Epithelial cell of esophagus (primary cell): ENCODE results near the gene SLC25A38.

Experiments
- DNase-seq: peaks from one replicate; pipeline ENCODE4 v3.0.0; 2010; ENCODE audit warnings: low read depth
- H3K4me3 ChIP-seq: 2 replicates; pipeline ENCODE4 v1.5.1; 2011; ENCODE audit warnings: mild to moderate bottlenecking, low read length, control low read depth
- TF ChIP-seq, protein P1 (sequence below): IDR thresholded peaks from 2 replicates; pipeline ENCODE4 v1.5.1; 2011; ENCODE audit warnings: low read depth, mild to moderate bottlenecking, low read length, control low read depth, inconsistent platforms; ENCODE audit not compliant: insufficient read depth; ENCODE audit errors: missing control alignments

SLC25A38 gene

DNA sequence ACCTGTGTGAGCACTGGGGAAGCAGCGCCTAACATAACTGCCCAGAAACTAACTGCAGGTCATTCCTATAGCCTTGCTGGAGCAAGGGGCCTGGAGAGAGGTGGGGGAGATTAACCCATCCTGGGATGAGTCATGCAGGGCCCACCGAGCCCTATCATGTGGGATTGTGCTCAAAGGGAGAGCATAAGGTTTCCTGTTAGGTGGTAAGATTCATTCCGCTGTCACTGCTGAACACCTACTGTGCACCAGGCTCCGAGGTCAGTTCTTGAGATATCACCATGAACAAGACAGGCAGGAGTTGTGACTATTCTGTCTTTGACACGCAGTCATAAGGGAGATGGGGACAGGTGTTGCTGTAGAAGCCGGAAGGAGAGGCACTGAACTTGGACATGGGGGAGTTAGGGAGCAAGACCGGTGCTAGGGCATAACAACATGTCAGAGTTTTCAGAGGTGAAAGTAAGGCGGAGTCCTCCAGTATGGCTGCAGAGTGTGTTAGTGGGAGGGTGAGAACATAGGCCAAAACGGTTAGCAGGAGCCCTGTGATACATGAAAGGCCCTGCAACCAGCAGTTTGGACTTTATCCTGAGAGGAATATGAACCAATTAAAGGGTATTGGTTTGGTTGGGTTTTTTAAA, 2.4 kb downstream of the SLC25A38 start:
- no peak for DNase-seq
- TF ChIP-seq, protein P1, sequence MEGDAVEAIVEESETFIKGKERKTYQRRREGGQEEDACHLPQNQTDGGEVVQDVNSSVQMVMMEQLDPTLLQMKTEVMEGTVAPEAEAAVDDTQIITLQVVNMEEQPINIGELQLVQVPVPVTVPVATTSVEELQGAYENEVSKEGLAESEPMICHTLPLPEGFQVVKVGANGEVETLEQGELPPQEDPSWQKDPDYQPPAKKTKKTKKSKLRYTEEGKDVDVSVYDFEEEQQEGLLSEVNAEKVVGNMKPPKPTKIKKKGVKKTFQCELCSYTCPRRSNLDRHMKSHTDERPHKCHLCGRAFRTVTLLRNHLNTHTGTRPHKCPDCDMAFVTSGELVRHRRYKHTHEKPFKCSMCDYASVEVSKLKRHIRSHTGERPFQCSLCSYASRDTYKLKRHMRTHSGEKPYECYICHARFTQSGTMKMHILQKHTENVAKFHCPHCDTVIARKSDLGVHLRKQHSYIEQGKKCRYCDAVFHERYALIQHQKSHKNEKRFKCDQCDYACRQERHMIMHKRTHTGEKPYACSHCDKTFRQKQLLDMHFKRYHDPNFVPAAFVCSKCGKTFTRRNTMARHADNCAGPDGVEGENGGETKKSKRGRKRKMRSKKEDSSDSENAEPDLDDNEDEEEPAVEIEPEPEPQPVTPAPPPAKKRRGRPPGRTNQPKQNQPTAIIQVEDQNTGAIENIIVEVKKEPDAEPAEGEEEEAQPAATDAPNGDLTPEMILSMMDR = no peak
- no peak overlapping the region for H3K4me3 ChIP-seq

DNA sequence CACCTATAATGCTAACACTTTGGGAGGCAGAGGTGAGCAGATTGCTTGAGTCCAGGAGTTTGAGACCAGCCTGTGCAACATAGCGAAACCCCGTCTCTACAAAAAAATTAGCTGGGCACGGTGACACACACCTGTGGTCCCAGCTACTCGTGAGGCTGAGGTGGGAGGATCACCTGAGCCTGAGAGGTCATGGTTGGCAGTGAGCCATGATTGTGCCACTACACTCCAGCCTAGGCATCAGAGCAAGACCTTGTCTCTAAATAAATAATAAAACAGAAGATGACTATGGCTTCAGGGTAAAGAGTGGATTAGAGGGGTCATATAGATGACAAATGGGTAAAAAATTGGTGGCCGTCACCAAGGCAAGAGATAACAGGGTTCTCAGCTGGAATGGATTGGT, 3.1 kb downstream of the SLC25A38 start:
- TF ChIP-seq, protein P1 = no peak
- no peak overlapping the region for H3K4me3 ChIP-seq

DNA sequence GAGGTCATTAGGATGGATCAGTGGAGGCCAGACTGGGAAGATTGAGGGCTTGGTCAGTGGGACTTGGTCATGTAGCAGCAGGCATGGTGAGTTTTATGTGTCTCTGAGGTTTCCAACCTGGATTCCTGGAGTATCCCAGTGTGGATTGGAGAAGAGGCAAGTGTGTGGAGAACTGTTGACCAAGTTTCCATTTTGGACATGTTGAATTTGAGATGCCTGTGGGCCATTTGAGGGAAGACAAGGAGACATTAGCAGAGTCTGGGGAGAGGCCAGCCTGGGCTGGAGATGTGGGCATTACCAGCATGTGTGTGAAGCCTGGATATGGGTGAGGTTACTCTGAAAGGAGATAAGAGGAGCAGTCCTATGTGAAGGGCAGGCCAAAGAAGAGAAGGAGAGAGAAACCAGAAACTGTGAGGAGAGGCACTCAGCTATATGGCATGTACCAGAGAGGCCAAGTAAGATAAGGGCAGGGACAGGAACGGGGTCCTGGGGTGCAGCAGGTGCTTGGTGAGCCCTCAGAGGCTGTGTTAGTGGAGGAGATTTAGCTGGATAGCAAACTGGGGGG, 4.3 kb downstream of the SLC25A38 start:
- TF ChIP-seq, protein P1 = no peak
- no peak overlapping the region for H3K4me3 ChIP-seq
- no peak for DNase-seq

More for the DNA sequence above, 3.1 kb downstream of the SLC25A38 start:
- no peak for DNase-seq

DNA sequence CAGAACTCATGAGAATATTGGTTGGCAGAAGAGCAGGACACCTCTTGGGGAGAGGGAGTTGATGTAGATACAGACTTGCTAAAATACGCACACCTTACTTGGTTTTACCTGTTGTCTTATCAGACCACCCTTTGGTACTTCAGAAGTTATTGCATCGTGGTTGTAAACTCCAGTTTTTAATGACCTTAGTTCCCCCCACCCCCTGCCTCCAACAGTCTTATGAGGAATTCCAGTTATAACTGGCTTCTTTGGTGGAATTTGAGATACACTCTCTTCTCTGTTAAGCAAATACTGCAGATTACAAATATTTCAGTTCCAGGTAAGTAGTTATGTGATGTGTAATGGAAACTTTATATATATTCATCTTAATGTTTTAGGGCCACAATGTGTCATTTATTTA, 5.0 kb downstream of the SLC25A38 start:
- H3K4me3 ChIP-seq = no peak overlapping the region
- TF ChIP-seq, protein P1 = no peak
- DNase-seq = no peak

DNA sequence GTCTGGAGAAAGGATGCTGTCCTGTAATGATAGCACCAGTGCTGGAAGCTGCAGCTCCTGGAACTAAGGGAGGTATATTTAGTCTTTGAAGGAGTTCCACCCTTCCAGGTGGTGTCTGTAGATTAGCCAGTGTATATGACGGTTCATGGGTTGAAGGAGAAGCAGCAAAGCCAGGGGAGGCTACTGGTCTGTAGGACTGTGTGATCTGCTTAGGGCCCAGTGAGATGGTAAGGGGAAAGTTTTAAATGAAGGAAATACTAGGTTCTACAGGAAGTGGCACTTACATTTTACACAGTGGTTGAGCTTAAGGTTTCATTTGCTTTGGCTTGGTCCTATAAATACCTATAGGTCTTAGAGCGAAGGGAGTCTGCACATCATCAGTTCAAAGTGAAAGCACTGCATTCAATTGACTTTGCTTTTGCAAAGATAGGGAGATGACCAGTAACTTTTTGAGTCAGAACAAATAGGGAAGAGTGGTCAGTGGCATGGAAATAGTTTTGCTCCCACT, 5.6 kb downstream of the SLC25A38 start:
- H3K4me3 ChIP-seq = no peak overlapping the region
- TF ChIP-seq, protein P1 = no peak
- no peak for DNase-seq

DNA sequence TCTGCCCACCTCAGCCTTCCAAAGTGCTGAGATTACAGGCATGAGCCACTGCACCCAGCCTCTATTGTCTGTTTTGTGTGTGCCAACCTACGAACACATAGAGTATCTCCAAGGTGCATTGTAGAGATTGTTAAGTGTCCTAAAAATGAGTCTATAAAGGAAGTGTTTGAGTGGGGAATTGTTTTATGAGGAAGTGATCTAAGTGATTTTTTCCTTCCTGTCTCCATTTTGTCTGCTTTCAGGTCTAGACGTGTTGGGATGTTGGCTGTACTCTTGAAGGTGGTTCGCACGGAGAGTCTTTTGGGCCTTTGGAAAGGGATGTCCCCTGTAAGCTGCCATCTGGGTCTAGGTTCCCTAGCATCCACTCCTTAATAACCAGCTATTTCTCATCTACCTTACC, 7.0 kb downstream of the SLC25A38 start:
- no peak overlapping the region for H3K4me3 ChIP-seq
- TF ChIP-seq, protein P1 = no peak
- no peak for DNase-seq

DNA sequence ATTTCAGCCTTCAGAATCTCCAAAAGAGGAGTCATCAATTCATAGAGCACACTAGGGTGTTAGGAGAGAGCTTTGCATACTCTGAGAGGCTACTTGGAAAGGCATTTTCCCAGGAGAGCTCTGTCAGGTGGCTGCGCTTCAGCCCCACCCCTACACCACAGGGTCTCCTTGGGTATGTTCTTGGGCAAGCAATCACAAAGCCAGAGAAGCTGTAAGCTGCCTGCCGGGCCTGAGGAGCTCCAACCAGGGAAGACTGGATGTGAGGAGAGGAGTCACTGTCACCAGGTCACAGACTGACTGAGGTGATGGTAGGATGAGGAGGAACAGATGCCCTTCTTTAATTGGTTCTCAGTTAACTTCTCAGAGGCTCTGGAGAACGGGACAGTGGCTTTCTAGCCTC, 13.5 kb downstream of the SLC25A38 start:
- TF ChIP-seq, protein P1 = no peak
- no peak for DNase-seq
- H3K4me3 ChIP-seq = no peak overlapping the region
